Ureter (tissue), 1 donor: Measurements from ENCODE around the gene ZSWIM8. TPM values are rescaled to one million over a fixed set of nuclear protein-coding genes. Genes with fewer than 3 reads are reported as not detected.
"Not testable (repeated sequence)": the region's sequence is repeated elsewhere in the genome, so short reads cannot be mapped to it uniquely, and the experiment has no call there.

Experiments used
- DNase-seq: peaks from one replicate; pipeline ENCODE4 v3.0.0-alpha.2; 2020; ENCODE audit warnings: low spot score
- total RNA-seq: library from RNA; stranded (reverse); gene quantifications from one replicate; pipeline ENCODE4 v1.2.4, GENCODE V29; 2023
- donor health status: DM: yes; HTN: yes; CAD: no.

The ZSWIM8 gene
- total RNA-seq, 1 donor from 2014 or later = 129 TPM

GRCh38 chr10:73774637-73775036 is 10.8 kb upstream of the ZSWIM8 start:
- no peak for DNase-seq

GRCh38 chr10:73779018-73779417 is 6.4 kb upstream of the ZSWIM8 start:
- no peak for DNase-seq

DNA sequence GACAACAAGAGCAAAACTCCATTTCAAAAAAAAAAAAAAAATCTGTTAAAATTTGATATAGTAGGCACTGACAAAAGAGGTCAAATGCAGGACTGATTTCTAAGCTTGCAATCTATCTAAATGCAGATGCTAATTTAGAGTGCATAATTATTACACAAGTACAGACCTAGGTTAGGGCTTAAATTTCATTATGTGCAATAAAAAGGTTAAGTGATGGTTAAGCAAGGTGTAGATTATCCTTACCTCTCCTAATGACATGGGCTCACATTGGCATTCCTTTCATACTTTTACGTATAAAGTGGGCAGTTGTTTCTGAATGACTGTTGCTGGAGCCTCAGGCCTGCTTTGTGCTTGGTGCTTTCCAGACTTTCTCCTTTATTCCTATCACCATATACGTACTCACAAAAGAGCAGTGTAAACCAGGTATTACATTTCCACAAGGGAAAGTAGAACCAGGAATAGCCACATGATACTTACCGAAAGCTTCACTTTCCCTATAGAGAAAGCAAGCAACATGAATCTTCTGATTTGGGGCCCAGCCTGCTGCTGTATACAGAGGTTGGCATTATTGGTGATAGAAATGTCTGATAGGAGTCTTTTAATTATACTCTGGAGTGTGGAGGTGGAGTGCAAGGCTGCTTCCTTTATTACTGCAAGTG is 5.7 kb upstream of the ZSWIM8 start:
- no peak for DNase-seq

DNA sequence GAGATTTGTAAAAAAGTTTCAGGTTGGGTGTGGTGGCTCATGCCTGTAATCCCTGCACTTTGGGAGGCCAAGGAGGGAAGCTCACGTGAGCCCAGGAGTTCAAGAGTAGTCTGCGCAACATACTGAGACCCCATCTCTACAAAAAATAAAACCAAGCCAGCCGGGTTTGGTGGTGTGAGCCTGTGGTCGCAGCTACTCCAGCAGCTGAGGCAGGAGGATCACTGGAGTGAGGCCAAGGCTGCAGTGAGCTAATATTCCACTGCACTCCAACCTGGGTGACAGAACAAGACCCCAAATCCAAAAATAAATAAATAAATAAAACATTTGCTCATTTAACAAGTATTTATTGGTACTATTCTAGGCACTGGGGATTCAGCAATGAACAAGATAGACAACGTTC is 5.1 kb upstream of the ZSWIM8 start:
- DNase-seq = no peak

- no peak for DNase-seq
Observed at GRCh38 chr10:73780966-73781365, 4.4 kb upstream of the ZSWIM8 start.

DNA sequence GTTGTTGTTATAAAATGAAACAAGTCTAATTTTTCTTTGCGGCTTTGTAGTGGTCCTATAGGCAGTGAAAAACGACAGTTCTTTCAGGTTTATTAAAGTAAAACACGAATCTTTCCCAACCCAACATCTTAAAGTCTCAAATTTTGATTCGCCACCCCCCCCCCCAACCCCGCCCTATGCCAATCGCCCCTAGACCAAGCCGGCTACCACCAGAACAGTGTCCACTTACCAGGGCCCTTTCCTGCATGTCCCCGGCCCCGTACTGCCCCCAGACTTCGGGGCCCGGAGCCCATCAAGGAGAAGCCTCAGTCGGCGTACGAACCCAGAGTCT is 3.9 kb upstream of the ZSWIM8 start:
- DNase-seq = no peak

GRCh38 chr10:73781879-73782748 is 3.3 kb upstream of the ZSWIM8 start, which contains the start of gene CHCHD1:
TSS of gene CHCHD1 (plus strand) at chr10:73782048. CDS start at chr10:73782076, 28 bp downstream.
- peak; percentile 96 for DNase-seq

GRCh38 chr10:73782749-73783085 is 2.7 kb upstream of the ZSWIM8 start:
- no peak for DNase-seq

DNA sequence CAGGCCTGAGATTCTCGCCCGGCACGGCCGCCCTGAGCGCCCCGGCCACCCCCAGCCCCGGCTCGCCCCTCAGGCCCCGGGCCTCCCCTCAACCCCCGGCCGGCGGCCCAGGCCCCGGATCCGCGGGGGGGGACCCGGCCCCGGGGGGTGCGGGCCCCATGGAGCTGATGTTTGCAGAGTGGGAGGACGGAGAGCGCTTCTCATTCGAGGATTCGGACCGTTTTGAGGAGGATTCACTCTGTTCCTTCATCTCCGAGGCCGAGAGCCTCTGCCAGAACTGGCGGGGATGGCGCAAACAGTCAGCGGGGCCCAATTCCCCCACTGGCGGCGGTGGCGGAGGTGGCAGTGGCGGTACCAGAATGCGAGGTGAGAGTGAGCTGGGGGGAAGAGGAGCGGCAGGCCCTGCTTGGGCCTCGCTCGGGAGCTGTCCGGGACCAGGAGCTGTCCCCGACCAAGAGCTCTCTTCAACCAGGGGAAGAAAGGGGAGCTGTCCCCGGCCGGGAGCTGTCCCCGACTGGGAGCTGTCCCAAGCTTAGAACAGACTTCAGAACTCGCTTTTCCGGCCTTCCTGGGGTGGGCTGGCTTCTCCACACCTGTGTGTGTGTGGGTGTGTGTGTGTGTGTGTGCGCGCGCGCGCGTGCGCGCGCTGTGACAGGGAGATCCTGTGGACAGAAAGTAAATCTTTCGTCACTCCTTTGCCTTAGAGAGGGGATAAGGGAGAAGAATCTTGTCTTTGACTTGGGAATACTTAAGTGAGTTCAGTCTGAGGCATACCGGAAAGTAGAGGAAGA is 510 bp downstream of the ZSWIM8 start:
- peak; percentile 72 for DNase-seq

- DNase-seq = no peak
Observed at GRCh38 chr10:73786512-73786885, 1.1 kb downstream of the ZSWIM8 start.

DNA sequence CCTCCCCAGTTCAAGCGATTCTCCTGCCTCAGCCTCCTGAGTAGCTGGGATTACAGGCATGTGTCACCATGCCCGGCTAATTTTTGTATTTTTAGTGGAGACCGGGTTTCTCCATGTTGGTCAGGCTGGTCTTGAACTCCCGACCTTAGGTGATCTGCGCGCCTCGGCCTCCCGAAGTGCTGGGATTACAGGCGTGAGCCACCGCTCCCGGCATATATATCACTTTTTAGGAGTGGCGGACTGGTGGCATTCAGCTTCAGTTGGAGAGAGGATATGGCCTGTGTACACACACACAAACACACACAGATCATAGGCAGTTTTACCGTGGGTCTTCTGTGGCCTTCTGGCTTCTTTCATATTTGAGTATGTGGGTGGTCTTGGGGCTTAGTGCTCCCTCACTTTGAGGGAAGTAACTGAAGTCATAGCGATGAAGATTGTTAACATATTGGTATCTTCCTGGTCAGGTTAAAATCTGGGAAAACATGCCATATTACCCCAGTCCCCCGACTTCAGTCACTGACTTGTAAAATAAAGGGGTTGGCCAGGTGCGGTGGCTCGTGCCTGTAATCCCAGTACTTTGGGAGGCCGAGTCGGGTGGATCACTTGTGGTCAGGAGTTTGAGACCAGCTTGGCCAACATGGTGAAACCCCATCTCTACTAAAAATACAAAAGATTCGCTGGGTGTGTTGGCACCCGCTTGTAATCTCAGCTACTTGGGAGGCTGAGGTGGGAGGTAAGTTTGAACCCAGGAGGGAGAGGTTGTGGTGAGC is 1.8 kb downstream of the ZSWIM8 start:
- DNase-seq = not testable (repeated sequence)

DNA sequence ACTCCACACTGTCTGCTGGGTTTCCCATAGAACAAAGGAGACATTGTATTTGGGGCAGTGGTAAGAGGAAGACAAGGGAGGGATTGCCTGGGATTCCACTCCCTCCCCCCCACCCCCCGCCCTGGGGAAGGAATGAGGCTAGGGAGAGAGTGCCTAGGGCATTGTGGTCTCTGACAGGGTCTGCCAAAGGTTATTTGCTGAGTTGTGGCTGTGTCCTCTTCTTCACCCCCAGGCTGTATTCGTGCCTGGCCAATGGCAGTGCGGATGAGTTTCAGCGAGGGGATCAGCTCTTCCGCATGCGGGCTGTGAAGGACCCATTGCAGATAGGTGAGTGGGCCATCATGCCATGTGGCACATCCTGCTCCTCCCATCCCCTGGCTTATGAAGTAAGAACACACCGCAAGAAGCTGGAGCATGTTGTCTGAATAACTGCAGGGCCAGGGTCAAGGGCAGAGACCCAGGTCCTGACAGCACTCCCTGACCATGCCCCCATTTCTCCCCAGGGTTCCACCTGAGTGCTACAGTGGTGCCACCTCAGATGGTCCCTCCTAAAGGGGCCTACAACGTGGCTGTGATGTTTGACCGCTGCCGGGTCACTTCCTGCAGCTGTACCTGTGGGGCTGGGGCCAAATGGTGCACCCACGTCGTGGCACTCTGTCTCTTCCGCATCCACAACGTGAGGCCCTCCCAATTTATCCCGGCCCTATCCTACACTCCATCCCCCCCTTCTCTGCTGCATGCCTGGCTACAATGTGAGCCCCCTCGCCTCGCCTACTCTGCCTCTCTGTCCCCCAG is 3.7 kb downstream of the ZSWIM8 start:
- DNase-seq = no peak

DNA sequence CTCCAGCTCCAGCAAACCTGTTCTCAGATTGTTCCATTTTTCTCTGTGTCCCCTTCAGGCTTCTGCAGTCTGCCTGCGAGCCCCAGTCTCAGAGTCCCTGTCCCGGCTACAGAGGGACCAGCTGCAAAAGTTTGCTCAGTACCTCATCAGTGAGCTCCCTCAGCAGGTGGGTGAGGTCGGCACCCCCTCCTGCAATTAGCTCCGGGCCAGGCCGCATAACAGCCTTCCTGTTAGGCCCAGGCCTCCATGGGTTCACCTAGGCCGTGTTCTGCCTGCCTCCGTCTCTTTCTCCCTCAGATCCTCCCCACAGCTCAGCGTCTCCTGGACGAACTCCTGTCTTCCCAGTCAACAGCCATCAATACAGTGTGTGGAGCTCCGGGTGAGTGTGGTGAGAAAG is 4.3 kb downstream of the ZSWIM8 start:
- no peak for DNase-seq

GRCh38 chr10:73790886-73791625 is 5.7 kb downstream of the ZSWIM8 start:
- DNase-seq = no peak

GRCh38 chr10:73791871-73792400 is 6.5 kb downstream of the ZSWIM8 start:
- no peak for DNase-seq

DNA sequence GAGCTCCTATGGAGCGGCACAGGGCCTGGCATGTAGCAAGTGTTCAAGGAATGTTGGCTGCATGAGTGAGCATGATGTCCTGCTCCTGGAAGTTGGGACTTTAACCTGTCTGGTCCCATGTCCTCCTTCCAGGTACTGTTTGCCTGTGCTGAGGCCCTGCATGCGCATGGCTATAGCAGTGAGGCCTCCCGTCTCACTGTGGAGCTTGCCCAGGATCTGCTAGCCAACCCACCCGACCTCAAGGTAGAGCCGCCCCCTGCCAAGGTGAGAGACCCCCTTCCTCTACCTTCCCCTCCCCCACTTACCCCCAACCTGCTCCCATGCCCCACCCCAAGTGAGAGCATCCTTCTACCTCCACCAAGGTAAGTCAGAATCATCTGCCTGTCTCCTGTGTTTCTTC is 8.1 kb downstream of the ZSWIM8 start:
- DNase-seq = no peak

DNA sequence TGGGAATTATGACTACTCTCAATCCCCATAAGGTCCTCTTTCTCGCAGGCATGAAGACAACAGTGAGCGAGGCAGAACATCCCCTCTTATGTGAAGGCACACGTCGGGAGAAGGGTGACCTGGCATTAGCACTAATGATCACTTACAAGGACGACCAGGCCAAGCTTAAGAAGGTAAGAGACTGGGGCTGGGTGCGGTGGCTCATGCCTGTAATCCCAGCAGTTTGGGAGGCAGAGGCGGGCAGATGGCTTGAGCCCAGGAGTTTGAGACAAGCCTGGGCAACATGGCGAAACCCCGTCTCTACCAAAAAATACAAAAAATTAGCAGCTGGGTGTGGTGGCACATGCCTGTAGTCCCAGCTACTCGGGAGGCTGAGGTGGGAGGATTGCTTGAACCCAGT is 10.1 kb downstream of the ZSWIM8 start:
- DNase-seq = not testable (repeated sequence)

DNA sequence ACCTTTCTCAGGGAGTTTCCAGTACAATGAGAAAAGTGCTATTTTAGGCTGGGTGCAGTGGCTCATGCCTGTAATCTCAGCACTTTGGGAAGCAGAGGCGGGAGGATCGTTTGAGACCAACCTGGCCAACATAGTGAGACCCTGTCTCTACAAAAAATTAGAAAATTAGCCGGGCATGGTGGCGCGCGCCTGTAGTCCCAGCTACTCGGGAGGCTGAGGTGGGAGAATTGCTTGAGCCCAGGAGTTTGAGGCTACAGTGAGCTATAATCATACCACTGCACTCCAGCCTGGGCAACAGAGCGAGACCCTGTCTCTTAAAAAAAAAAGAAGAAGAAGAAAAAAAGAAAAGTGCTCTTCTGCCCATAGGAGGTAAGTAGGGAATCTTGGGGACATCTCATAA is 10.6 kb downstream of the ZSWIM8 start:
- DNase-seq = not testable (repeated sequence)

DNA sequence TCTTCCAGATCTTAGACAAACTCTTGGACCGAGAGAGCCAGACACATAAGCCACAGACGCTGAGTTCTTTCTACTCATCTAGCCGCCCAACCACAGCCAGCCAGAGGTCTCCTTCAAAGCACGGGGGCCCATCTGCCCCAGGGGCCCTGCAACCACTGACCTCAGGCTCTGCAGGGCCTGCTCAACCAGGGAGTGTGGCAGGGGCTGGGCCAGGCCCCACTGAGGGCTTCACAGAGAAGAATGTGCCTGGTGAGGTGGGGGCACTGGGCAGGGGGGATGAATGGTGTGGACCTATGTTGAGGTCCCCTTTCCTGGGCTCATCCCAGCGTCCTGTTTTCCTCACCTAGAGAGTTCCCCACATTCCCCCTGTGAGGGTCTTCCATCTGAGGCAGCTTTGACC is 11.4 kb downstream of the ZSWIM8 start:
- no peak for DNase-seq
